ENCODE data around the gene LRP1B.

GRCh38 chr2:140584471-140584870 is 1546.3 kb downstream of the LRP1B start:
- TF ChIP-seq POLR2A (IDR thresholded peaks at IDR 0.05) (no peak), EP300 (IDR thresholded peaks at IDR 0.05) (no peak)
- TF ChIP-seq, protein P1, sequence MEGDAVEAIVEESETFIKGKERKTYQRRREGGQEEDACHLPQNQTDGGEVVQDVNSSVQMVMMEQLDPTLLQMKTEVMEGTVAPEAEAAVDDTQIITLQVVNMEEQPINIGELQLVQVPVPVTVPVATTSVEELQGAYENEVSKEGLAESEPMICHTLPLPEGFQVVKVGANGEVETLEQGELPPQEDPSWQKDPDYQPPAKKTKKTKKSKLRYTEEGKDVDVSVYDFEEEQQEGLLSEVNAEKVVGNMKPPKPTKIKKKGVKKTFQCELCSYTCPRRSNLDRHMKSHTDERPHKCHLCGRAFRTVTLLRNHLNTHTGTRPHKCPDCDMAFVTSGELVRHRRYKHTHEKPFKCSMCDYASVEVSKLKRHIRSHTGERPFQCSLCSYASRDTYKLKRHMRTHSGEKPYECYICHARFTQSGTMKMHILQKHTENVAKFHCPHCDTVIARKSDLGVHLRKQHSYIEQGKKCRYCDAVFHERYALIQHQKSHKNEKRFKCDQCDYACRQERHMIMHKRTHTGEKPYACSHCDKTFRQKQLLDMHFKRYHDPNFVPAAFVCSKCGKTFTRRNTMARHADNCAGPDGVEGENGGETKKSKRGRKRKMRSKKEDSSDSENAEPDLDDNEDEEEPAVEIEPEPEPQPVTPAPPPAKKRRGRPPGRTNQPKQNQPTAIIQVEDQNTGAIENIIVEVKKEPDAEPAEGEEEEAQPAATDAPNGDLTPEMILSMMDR (IDR thresholded peaks at IDR 0.05) = no peak

Measured in tibial nerve (tissue), 4 donors.